GM12874 (cell line): Measurements from ENCODE around the gene PLCB4.
A peak's percentile ranks its signal among the peaks of the same experiment; 100 is the strongest.

Source experiments
- TF ChIP-seq, protein P1 (sequence below): IDR thresholded peaks from 2 replicates; pipeline ENCODE4 v1.5.1; 2011; ENCODE audit warnings: low read depth, mild to moderate bottlenecking, control low read depth, low read length, moderate library complexity; ENCODE audit not compliant: insufficient read depth

The PLCB4 gene

DNA sequence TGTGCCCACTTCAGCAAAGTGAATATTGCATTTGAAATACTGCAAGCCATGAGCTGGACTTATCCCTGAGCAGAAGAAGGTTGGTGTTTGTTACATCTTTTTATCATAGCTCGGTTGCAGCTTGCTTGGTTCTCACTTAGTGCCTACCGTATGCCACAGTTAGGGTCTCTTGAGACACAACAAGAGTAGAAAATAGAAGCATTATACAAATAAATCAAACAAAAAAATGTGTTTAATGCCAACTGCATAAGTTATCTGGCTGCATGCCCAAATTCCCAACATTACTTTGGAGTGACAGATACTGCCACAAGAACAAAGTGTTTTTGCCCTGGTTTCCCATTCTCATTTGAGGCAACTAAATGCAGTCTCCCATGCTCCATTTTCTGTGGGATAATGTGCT is 391.6 kb downstream of the PLCB4 start:
- TF ChIP-seq, protein P1, sequence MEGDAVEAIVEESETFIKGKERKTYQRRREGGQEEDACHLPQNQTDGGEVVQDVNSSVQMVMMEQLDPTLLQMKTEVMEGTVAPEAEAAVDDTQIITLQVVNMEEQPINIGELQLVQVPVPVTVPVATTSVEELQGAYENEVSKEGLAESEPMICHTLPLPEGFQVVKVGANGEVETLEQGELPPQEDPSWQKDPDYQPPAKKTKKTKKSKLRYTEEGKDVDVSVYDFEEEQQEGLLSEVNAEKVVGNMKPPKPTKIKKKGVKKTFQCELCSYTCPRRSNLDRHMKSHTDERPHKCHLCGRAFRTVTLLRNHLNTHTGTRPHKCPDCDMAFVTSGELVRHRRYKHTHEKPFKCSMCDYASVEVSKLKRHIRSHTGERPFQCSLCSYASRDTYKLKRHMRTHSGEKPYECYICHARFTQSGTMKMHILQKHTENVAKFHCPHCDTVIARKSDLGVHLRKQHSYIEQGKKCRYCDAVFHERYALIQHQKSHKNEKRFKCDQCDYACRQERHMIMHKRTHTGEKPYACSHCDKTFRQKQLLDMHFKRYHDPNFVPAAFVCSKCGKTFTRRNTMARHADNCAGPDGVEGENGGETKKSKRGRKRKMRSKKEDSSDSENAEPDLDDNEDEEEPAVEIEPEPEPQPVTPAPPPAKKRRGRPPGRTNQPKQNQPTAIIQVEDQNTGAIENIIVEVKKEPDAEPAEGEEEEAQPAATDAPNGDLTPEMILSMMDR: no peak

DNA sequence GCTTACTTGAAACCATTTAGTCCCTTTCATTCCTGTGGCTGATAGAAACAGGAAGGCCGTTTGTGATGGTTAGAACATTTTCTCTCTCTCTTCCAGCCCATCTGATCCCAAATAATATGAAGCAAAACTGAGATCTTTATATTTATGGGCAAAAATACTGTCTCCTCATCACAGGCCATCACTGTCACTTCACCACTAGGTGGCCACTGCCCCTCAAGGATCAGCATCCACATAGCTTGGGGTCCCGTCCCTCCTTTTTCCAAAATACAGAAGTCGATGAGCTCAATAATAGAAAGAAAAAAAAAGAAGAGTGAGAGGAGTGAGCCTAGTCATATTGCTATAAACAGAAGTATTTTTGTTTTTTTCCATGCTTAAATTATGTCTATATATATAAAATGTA is 399.1 kb downstream of the PLCB4 start:
- TF ChIP-seq, protein P1: peak; percentile 54

DNA sequence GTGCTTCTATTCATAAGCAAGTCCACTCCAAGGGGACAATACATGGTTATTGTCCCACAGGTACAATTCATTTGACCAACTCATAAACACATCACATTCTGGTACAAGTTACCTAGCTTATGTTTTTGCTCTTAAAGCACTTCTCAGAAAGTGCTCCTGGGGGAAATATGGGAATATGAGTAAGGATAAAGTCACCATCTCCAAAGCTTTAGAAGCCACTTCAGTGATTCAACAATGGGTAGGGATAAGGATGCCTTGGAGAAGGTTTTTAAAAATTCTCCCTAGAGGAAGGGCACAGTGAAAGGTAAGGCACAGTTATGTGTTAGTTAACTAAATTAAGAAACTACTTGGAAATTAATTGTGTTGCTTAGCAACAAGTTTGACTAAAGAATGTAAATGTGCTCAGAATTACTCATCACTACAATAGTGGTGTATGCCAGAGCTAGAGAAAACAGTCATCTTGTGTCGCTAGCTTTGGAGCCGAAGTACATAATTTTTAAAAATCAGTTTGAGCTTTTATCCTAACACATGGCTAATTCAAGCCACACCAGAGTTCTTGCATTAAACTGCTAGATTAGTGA is 406.0 kb downstream of the PLCB4 start:
- TF ChIP-seq, protein P1: no peak

DNA sequence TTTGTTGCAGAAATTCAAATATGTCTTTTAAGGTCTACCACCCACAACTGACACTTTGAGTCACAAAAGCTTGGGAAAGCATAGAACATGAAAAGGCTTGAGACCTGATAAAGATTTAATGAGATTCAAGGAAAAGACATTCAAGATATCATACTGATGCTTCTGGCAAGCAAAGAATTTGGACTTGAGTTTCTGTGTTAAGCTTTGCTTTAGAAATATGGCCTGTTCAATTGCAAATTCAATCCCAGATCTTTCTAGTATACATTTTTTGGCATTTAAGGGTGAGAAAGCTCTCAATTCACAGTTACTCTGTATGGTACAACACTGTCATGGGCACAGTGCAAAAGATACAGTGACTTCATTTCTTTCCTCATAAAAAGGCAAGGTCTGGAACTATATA is 406.6 kb downstream of the PLCB4 start:
- TF ChIP-seq, protein P1: no peak

DNA sequence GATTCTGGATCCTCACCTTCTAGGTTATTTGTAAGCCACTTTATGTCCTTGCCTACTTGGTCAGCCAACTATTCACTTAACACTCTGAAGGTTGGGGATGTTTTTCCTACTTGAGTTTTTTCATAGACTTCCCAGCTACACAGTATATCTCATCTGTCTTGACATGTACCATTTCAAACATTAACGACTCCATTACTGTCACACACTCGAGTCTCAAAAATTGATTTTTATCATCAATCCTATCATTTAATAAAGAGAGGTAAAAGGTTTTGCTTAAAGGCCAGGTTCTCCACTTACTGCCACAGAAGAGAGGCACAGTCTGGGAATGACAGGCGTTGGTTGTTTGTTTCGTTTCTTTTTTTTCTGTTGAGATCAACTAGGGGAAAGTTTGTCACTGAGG is 407.3 kb downstream of the PLCB4 start:
- TF ChIP-seq, protein P1: no peak

DNA sequence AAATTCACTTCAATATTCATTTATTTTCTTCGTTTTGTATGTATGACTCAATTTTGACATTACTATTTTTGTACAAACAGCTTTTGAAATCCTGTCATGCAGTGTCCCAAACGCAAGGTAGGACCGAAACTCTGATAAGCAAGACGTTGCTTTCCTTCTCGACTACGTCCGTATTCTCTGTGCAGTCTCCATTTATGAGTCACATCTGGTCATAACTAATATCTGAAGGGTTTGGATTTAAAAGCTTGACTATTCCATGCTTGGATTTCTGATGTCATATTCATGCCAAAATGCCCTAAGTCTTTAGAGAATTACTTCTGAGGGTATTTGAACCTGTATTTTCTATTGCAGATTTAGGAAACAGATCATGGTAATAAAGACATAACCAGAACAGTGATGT is 407.8 kb downstream of the PLCB4 start:
- TF ChIP-seq, protein P1: no peak

DNA sequence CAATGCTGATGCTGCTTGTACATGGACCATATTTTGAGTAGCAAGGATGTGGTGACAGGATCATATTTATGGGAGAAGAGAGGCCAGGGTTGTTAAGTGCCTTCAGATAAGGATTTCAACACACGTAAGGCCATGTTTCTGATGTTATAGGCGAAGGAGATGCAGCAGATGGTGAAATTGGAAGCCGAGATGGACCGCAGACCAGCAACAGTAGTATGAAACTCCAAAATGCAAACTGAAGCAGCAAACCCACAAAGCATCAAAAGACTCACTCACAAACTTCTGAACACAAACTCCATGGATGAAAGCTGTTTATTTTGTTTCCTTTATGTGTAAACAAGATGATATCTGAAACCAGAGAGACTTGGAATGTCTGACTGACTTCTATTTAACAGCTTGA is 409.9 kb downstream of the PLCB4 start:
- TF ChIP-seq, protein P1: no peak

DNA sequence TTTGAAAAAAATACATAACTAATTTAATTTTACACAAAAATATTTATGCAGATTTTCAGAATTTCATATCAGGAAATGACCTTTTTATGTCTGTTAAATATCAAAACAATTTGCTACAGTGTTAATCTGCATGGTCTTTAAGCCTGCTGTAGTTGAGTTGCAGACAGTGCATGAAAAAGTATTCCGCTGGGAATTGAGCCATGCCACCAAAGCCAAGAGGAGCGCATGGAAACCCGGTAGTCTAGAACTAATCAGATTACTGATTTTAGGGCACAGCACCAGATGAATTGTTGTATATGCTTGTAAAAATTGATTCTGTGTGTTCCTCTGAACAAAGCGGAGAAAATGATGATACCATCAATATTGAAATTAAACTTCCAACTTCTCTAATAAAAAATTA is 411.2 kb downstream of the PLCB4 start:
- TF ChIP-seq, protein P1: no peak
